GM13977 (cell line): Measurements from ENCODE around the gene SPAG17.

Source experiments
- DNase-seq: peaks from one replicate; pipeline ENCODE4 v3.0.0; 2012; ENCODE audit warnings: low spot score
- in situ Hi-C: fragments of 300-500 bp; cut with MboI; formaldehyde crosslinking; loops from one replicate; pipeline ENCODE4 v1.12.0; 2022; ENCODE audit warnings: low sequenced_read_pairs, low pct_unique_long_range_greater_than_20kb, mixed read lengths, inconsistent platforms; ENCODE audit not compliant: unreplicated experiment
- TF ChIP-seq, protein P1 (sequence below): IDR thresholded peaks from 2 replicates; pipeline ENCODE4 v1.5.1; 2012; ENCODE audit warnings: mild to moderate bottlenecking, control low read depth; ENCODE audit not compliant: insufficient read depth; ENCODE audit errors: extremely low read depth, missing control alignments

Gene SPAG17

DNA sequence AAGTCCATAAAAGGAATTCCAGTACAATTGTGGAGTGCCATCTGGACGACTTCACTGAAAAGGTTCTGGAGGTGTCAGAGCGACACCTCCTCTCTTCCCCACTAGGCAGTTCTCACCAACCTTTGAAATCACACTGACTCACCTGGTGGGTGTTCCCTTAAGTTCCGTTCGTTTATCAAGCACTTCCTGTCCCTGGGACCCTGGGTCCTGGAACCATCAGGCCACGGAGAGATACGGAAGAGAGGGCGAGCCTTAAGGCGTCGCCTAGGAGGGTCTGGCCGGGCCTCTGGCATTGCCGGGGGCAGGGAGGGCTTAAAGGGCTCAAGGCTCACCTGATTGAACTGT lies 317 bp downstream of the SPAG17 start:
- DNase-seq, result no peak
- in situ Hi-C loops, result no loop called here
- TF ChIP-seq, protein P1, sequence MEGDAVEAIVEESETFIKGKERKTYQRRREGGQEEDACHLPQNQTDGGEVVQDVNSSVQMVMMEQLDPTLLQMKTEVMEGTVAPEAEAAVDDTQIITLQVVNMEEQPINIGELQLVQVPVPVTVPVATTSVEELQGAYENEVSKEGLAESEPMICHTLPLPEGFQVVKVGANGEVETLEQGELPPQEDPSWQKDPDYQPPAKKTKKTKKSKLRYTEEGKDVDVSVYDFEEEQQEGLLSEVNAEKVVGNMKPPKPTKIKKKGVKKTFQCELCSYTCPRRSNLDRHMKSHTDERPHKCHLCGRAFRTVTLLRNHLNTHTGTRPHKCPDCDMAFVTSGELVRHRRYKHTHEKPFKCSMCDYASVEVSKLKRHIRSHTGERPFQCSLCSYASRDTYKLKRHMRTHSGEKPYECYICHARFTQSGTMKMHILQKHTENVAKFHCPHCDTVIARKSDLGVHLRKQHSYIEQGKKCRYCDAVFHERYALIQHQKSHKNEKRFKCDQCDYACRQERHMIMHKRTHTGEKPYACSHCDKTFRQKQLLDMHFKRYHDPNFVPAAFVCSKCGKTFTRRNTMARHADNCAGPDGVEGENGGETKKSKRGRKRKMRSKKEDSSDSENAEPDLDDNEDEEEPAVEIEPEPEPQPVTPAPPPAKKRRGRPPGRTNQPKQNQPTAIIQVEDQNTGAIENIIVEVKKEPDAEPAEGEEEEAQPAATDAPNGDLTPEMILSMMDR, result no peak

DNA sequence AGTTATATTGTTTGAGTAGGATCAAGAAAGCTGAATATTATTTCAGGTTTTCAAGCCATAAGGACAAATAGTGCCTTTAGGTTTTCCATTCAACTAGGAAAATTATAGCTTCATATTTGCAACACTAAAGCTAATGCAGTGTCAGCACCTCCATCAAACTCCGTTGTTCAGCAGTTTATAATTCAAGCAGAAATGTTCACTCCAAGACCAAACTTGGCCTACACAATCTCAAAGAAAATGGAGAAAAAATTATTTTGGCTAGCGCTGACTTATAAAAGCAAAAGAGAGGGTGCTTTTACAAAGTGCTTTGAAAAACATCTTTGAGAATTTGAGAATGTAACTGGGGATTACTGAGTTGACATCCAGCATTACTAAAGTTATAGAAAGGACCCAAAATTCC lies 1.4 kb downstream of the SPAG17 start:
- in situ Hi-C loops, result no loop called here
- TF ChIP-seq, protein P1, result no peak
- DNase-seq, result no peak

DNA sequence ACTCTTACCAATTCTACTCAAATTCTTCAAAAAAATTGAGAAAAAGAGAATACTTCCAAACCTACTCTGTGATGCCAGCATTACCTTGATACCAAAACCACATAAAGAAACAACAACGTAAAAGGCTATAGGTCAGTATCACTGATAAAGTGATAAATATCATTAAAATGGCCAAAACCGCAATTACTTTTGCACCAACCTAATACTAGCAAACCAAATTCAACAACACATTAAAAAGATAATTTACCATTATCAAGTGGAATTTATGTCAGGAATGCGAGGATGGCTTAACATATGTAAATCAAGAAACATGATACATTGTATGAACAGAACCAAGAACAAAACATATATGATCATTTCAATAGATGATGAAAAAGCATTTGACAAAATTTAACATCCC lies 7.0 kb downstream of the SPAG17 start:
- TF ChIP-seq, protein P1, result no peak
- no peak for DNase-seq
- in situ Hi-C loops, result no loop called here

DNA sequence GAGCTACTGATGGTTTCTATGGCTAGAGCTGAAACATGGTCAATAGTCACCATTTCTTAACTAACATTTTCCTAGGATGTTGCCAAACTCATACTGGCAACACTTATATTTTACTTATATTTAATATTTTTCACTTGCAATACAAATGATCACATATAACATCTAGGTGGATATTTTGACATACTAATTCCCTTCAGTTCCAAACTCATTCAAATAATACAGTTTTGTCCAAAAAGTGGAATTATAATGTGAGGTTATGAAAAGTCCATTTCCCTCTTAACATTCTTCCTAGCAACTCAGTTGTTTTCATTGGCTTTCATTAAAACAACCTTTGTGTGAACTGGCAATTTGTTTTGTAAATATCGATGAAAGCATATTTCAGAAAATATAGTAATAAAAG lies 16.0 kb downstream of the SPAG17 start:
- in situ Hi-C loops, result loop anchor here (25.0 kb wide), 1 partner anchor 843 kb away; no protein-coding TSS in a partner anchor

DNA sequence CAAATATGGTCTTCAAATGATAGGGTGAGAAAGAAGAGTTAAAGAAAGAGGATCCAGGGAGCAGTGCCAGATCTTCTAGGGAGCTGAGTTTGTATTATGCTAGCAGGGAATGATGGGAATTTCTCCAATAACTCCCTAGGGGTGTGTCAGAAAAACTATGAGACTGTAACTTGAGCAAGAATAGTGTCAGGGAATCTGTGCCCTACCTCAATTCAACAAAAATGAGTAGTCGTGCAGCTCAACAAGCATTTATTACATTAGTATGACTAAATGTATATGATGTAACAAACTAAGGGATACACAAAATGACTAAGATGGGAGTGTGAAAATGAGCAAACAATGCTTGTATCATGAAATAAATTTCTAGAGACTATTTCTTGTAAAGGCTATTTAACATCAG lies 24.2 kb downstream of the SPAG17 start:
- DNase-seq, result no peak
- in situ Hi-C loops, result loop anchor here (25.0 kb wide), 1 partner anchor 851 kb away; no protein-coding TSS in a partner anchor

More for the DNA sequence above, 16.0 kb downstream of the SPAG17 start:
- no peak for DNase-seq
- TF ChIP-seq, protein P1, result no peak

DNA sequence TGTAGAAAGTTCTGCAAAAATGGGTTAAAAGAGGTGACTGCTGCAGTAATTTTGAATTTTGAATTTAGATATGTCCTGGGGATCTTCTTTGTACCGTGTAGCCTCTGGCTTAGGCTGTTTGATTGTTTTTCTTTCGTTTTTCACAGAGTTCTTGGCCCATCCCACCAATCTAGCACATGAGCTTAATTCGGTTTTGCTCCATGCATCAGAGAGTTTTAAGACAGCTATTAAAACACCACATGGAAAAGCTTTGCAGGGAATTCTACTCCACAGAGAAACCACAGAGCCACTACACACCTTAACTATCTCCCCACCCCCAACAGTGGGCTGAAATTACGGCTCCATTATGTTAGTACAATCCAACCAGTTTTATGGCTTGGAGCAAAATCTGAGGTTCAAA lies 25.5 kb downstream of the SPAG17 start:
- TF ChIP-seq, protein P1, result no peak
- in situ Hi-C loops, result loop anchor here (25.0 kb wide), 1 partner anchor 853 kb away; no protein-coding TSS in a partner anchor
- no peak for DNase-seq

More for the DNA sequence above, 24.2 kb downstream of the SPAG17 start:
- TF ChIP-seq, protein P1, result no peak

DNA sequence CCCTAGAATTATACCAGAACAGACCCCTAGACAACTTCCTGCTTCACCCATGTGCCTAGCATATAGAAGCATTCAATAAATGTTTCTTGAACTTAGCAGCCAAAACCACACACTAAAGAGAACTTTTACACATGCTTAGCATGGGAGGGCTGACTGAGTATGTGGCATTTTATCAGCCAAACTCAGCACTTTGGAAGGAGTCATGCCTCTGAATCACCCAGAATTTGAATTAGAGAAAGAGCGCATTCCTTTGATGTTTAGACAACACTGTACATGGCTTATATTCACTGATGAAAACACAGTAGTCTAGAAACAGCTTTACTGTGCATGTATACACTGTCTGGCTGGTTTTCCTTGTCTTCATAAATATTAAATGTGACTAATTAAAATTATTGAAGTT lies 26.1 kb downstream of the SPAG17 start:
- DNase-seq, result no peak
- TF ChIP-seq, protein P1, result no peak
- in situ Hi-C loops, result loop anchor here (25.0 kb wide), 1 partner anchor 853 kb away; no protein-coding TSS in a partner anchor
